Activated CD4-positive, alpha-beta T cell treated with anti-CD3 and anti-CD28 coated beads, Interleukin-10, Interleukin-2, amounts not matched to agents 100 ng/mL and 50 ng/mL, durations not matched to agents 16 hours and 8 hours (primary cell): ENCODE data around the gene LPCAT4.
"Not testable (repeated sequence)": the region's sequence is repeated elsewhere in the genome, so short reads cannot be mapped to it uniquely, and the experiment has no call there.

Experiments used
- DNase-seq: peaks from one replicate; pipeline ENCODE4 v3.0.0-alpha.2; 2020

The LPCAT4 gene

DNA sequence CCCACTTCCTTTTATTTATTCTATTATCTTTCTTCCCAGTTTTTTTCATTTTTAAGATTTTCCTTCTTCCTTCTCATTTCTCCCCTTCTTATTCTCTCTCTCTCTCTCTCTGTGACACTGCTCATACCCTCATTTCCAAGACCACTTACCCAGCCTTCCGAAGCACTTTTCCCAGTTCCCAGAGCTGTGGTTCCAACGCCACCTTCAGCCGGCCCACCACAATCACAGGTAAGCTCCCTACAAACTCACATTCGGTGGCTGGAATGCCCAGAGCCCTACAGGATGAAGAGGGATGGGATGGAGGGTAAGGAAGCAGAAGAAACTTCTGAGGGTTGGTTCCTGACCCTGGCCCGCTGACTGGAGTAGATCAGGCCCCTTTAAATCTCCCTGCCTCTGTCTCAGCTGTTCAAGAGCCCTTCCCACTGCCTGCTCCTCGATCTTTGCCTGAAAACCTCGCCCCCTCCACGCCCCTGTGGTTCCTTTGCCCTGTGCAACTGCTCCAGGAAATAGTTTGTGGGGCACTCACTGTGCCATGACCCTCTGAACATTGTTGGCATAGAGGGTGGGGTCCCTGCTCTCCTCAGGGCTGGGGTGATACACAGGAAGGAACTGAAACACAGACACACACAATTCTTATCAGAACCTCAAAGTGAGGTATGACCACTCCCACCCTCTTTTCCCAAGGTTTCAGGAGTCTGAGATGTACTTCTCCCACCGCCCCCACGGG lies 4.8 kb downstream of the LPCAT4 start:
- no peak for DNase-seq

DNA sequence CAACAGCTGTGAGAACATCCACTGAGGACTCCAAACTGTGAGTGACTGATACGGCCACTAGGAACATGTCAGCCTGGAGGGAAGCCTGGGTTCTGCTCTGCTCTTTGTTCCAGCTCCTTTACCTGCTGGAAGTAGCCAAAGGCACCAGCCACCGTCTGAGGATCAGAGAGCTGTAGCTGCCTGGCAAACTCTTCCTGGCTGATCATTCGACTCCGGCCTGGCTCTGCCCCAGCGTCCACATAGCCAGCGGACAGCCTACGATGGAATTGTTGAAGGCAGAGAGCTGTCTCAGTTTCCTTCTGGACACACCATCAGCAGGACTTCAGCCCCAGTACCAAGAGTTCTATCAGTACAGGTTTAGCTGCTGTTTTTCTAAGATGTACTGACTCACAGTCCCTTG lies 5.7 kb downstream of the LPCAT4 start:
- DNase-seq: no peak

DNA sequence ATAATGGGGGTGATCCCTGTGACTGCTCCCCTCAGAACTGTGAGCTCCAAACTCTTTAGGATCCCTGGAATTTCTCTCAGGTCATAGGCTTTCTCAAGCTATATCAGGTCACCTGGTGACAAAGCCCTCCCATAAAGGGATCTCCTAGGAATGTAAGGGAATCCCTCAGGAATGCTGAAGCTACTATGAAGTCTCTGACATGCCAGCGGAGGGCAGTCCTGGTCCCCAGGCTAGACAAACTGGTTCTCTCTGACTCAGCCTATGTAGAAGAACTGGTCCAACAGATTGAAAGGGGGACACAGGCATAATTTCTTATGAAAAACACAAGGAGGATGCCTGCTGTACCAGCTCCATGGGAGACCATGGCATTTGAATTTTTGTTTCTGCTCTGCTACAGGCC lies 6.7 kb downstream of the LPCAT4 start:
- no peak for DNase-seq

DNA sequence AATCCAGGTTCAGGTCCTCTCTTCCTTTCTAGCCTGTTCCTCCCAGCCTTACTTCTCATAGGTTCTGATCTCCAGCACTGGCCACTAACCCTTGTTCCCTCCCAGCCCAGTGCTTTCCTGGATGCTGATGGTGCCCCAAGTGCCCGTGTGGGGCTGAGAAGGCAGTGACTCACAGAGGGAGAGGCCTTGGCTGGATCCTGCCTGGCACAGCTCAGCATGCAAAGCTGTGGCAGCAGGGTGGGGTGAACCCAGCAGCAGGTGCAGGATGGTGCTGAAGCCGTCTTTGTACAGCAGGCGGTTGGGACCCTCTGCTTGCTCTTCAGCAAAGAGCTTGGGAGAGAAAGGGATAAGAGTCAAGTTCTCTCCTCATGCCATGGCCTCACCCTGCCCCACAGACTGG lies 7.6 kb downstream of the LPCAT4 start:
- DNase-seq: no peak

DNA sequence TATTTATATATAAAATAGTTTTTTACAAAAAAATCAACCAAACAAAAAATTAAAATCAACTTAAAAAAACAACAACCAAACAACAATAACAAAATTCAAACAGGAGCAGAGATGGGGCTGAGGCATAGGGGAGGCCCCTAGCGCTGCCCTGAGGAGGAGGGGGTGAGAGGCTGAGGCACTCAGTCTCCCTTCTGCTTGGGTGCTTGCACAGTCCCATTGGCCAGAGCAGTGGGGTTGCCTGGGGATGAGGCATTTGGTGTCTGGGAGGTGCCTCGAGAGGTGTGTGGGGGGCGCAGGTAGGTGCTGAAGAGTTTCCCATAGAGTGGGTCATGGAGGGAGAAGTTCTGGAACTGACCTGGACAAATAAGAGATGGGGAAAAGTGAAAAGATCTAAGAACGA lies 8.0 kb downstream of the LPCAT4 start:
- DNase-seq: no peak

DNA sequence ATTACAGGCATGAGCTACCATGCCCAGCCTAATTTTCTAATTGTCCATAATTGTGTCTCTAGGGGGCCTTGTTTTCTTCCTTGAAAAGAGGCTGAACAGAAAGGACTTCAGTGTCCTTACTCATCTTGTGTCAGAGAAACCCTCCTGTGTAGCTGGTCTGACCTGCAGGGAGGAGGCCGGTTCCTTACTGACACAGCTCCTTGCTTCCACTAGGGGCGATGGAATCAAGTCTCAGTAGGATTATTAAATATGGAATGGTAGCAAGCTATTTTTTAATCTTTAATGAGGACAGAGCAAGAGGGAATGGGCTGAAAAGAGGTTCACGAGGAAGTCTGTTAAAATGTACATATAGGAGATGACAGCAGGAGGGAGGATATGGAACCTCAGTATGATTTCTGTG lies 8.6 kb downstream of the LPCAT4 start:
- no peak for DNase-seq

DNA sequence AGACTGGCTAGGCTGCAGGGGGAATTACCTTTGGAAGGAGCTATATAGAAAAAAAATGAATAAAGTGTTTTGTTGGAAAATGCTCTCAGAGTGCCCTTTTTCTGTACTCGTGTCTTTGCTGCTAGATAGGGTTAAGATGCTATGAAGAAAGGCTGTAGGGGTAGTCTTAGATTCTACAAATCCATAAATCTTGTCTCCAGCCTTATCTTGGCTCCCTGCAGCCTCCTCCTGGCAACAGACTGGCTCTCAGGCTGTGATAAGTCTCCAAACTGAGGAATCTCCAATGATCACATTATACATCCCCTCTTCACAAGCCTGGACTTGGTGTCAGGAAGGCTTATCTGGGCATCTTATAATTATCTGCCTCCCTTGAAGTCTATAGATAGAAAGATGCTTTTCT lies 9.3 kb downstream of the LPCAT4 start:
- DNase-seq: no peak

DNA sequence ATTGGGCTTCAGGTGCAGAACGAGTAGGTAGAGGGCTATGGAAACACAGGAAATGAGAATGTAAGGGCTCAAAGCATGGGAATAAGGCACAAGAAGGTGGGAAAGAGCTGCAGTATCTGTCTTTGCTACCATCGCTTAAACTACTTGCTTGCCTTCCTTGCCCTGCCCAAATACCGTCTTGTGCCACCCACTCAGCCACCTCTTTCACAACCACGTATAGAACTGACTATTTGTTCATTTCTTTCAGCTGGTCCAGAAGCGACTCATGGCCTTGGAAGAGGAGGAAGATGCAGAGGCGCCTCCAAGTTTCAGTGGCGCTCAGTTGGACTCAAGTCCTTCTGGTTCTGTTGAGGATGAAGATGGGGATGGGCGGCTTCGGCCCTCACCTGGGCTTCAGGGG lies 11.8 kb downstream of the LPCAT4 start:
- DNase-seq: no peak

DNA sequence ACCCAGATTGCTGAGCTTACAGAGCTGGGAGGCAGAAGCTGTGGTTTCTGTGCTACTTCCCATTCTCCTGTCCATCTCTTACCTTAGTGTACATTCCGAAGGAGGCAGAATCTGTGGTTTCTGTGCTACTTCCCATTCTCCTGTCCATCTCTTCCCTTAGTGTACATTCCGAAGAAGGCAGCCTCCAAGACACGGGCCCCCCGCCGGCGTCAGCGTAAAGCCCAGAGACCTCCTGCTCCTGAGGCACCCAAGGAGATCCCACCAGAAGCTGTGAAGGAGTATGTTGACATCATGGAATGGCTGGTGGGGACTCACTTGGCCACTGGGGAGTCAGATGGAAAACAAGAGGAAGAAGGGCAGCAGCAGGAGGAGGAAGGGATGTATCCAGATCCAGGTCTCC lies 12.7 kb downstream of the LPCAT4 start:
- DNase-seq: no peak

DNA sequence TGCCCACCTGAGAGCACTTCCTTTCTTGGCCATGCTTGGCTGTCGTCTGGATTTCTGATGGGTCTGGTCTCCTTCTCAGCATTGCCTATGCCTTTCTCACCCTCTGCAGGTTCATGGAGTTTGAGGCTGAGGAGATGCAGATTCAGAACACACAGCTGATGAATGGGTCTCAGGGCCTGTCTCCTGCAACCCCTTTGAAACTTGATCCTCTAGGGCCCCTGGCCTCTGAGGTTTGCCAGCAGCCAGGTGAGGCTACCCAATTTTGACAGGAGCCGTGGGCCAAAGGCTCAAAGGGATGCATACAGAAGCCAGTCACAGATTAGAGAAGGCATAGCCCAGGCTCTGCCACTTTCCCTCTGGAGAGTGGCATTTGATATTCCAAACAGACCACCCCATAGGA lies 13.4 kb downstream of the LPCAT4 start:
- no peak for DNase-seq

DNA sequence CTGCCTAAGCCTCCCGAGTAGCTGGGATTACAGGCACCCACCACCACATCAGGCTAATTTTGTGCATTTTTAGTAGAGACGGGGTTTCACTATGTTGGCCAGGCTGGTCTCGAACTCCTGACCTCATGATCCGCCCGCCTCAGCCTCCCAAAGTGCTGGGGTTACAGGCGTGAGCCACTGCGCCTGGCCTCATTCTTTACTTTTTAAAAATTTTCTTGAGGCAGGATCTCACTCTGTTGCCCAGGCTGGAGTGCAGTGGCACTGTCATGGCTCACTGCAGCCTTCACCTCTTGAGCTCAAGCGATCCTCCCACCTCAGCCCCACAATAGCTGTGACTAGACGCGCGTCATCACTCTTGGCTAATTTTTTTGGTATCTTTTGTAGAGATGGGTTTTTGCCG lies 14.0 kb downstream of the LPCAT4 start:
- DNase-seq: not testable (repeated sequence)

DNA sequence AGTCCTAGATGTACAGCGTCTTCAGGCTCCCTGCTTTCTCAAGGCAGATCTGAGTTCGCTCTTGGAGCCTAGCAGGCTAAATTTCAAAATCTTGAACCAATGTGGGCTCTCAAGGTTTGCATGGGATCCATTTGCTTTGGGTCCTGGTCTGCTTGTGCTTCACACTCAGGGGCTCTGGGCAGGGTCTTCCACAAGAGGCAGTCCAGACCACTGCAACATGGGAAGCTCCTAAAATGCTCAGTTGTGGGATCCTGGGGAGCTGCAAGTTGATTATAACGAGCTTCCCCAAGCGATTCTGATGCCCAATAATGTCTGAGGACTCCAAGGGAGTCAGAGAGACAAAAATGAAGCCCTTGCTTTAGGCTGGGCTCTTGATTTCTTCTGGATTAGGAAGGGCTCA lies 17.2 kb downstream of the LPCAT4 start:
- no peak for DNase-seq

DNA sequence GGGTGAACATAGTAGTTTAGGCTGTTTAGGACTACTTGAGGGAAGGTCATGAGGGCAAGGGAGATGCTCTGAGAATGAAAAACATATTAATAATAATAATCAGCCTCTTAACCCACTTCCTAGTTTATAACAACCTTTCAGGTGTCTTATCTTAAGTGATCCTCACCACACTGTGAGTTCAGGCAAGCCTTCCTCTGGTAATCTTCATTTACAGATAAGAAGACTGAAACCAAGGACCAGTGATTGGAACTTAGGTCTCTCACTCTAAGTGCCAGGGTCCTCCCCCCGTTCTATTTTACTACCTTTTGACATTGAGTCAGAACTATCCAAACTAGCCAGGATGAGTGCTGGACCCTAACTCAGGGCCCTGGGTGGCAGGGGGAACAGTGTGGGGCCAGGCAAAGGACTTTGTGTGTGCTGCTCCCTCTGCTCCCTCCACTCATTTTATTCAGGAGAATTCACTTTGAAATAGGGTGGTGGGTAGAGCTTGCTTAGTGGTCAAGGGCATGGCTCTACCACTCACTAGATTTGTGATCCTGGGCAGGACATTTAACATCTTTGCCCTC lies 18.2 kb downstream of the LPCAT4 start:
- DNase-seq: no peak

DNA sequence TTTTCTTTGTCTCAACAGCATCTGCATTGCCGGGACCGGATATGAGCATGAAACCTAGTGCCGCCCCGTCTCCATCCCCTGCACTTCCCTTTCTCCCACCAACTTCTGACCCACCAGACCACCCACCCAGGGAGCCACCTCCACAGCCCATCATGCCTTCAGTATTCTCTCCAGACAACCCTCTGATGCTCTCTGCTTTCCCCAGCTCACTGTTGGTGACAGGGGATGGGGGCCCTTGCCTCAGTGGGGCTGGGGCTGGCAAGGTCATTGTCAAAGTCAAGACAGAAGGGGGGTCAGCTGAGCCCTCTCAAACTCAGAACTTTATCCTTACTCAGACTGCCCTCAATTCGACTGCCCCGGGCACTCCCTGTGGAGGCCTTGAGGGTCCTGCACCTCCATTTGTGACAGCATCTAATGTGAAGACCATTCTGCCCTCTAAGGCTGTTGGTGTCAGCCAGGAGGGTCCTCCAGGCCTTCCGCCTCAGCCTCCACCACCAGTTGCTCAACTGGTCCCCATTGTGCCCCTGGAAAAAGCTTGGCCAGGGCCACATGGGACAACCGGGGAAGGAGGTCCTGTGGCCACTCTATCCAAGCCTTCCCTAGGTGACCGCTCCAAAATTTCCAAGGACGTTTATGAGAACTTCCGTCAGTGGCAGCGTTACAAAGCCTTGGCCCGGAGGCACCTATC lies 18.9 kb downstream of the LPCAT4 start:
- DNase-seq: no peak

DNA sequence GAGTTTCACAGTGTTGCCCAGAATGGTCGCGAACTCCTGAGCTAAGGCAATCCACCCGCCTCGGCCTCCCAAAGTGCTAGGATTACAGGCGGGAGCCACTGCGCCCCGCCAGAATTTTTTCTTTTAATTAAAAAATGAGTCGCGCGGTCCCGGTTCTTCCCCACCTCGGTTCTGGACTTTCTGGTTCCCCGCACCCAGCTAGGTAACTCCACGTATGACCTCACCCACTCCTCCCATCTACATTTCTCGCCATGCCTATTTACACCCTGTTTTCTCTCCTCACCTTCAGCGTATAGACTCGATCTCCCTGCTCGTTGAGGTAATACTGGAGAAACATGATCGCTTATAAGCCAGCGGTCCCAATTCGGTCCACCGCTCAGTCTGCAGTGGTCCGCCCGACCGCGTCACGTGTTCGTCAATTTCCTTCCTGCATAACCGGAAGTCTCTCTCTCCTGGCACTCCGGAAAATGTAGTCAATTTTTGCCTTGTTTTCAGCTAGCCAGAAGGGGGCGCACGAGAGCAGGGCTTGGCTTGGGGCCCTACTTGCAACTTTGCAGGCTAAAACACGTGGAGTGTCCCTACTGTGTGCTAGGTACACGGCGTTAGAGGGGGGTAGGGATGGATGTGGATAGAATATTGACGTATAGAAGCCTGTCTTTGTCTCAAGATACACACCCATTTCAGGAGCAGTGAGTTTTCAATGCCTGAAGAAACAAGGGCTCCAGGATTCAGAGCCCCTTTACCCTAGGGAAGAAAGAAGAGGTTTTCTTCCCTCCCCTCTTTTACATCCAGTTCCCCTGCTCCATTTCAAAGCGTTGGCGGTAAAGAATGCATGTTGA lies 24.0 kb downstream of the LPCAT4 start, which contains the start of the genes NOP10 and NUTM1:
Gene NOP10, minus strand, starts transcription at position 400 of the 839 bp plus-strand sequence. Its CDS starts 63 bp downstream, at position 337.
Gene NUTM1, plus strand, starts transcription at position 579 of the 839 bp plus-strand sequence. CDS start 382 bp downstream, outside the sequence.
- DNase-seq: peak; percentile 97

DNA sequence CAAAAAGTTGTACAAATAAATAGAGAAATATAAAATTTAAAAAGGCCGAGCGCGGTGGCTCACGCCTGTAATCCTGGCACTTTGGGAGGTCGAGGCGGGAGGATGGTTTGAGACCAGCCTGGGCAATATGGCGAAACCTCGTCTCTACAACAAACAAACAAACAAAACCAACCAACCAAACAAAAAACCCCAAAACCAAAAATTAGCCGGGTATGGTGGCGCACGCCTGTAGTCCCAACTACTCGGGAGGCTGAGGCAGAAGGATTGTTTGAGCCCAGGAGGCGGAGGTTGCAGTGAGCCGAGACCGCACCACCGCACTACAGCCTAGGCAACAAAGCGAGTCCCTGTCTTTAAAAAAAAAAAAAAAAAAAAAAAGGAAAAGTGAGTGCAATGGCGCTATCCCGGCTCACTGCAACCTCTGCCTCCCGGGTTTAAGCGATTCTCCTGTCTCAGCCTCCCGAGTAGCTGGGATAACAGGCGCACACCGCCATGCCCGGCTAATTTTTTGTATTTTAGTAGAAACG lies 24.7 kb downstream of the LPCAT4 start:
- not testable (repeated sequence) for DNase-seq

DNA sequence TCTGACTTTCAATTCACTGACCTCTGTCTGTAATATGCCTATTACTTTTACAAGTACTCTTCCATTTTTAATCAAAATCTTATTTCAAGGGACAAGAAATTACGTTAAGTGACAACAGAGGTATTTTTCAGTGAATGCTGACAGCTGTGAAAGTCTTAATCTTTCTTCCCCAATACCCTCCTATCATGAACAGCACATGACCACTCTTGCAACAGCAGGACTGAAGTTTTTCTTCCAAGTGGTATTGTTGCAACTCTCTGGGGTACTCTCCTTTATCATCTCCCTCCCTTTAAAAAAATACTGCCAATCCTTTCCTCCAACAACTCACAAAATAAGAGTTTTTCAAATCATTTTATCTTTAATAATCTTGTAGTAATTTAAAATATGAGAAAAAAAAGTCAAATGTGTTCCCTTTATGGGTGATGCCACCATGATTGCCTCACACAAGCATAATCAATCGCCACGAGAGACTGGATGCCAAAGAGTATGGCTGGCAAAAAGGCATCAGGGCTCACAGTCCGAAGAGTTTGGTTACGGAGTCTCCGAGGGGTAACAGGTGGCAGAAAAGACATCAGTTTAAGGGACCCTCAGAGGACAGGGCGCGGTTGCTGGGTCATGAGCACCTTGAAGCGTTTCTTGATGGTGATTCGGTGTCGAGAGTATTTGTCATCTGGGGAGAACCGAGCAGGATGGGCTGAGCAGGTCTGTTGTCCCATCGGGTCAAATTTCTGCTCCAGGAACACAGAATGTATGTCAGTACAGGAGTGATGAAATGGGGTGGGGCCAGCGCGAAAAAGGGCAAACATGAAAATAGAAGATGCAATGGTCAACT lies 25.4 kb downstream of the LPCAT4 start:
- DNase-seq: no peak

DNA sequence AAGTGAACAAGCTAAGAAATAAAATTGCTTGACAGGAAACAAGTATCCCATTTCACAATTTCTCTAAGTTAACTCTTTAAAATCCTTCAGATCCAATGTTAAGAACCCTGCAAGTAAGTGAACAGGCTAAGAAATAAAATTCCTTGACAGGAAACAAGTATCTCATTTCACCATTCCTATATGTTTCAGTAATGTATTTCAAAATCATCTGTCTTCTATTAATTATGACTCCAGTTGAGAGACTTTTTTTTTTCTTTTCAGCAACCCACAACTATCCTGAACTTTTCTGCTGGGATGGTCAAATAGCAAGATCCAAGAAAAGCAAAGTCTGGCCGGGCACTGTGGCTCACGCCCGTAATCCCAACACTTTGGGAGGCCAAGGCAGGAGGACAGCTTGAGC lies 27.1 kb downstream of the LPCAT4 start:
- DNase-seq: no peak

DNA sequence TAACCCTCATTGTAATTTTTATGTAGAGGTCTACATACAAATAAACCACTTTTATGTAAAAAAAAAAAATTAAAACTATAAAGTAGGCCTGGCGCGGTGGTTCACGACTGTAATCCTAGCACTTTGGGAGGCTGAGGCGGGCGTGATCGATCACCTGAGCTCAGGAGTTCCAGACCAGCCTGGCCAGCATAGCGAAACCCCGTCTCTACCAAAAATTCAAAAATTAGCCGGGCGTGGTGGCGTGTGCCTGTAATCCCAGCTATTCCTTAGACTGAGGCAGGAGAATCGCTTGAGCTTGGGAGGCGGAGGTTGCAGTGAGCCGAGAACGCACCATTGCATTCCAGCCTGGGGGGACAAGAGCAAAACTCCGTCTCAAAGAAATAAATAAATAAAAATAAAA lies 28.6 kb downstream of the LPCAT4 start:
- no peak for DNase-seq

DNA sequence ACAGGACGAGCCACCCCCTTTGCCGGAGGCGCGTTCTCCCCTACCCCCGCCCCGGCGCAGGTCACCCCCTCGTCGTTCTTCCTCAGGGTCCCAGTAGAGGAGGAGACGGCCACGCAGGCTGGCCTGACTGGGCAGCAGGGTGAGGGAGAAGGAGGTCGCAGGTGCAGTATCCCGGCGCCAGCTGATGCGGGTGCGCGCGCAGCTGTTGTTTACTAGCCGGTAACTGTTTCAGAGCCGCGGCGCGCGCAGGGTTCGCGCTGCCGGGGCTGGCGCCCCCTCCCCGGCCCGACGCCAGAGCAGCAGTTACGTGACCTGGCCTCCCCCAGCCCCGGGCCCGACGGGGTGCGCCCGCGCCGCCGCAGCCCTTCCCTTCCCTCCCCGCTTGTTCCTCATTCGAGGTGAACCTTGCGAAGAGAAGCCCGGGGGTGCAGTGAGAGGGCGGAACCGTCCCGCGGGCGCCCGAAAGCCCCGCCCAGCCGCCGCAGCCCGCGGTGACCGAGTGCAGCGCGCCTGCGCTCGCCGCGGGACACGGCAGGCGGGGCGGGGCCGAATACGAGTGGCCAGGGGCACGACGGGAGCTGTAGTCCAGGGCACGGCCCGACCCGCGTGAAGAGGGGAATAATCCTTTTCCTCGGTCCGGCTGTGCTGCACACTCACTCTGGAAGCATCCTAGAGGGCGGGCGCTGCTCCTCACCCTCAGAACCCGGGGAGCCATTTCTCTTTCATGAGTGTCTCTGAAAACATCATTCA lies 29.3 kb downstream of the LPCAT4 start, which contains the start of gene SLC12A6:
Gene SLC12A6, minus strand, starts transcription at position 225 of the 750 bp plus-strand sequence. CDS start 1,101 bp downstream, outside the sequence.
- DNase-seq: peak; percentile 93

DNA sequence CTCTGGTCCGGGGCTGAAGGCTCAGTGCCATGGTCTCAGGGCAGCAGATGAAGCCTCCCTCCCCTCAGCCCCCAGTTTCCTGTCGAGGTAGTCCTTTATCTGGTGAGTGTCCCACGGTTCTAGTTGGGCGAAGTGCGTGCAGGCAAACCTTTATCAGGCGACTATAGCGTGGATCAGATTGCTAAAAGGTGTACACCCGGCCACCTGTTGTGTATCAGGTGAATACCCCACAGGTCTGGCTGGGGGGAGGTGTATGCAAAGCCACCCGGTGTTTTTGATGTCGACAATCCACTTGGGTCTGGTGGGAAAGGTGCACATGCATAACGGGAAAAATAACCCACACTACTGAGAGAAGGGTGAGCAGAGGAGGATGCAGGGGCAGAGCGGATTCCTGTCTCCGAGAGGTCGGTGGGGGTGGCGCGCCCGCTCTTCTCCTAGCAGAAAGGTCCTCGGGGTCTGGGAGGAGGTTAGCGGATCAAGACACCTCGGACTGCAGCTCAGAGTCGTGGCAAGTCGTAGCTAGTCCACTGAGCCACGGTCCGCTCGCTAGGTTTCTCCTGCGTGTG lies 29.9 kb downstream of the LPCAT4 start:
- DNase-seq: peak; percentile 31
